GM23338 (cell line): ENCODE measurements around the gene PHLDB3. TPM values are rescaled to one million over a fixed set of nuclear protein-coding genes. Genes with fewer than 3 reads are reported as not detected.

ENCODE experiments used
- ATAC-seq: fragments of 200-7000 bp; cut with Tn5 transposase; 3 replicates; pipeline ENCODE4 v1.9.1; 2020
- DNase-seq: peaks from one replicate; pipeline ENCODE4 v3.0.0-alpha.2; 2015; ENCODE audit warnings: low spot score
- H2AFZ ChIP-seq: fragments of 200-600 bp; sonication (generic); 2 replicates; pipeline ENCODE4 v1.8.0; 2016; ENCODE audit warnings: antibody characterized with exemption, mild to moderate bottlenecking, moderate library complexity
- H3F3A ChIP-seq: fragments of 200-600 bp; sonication (generic); replicated peaks from 2 replicates; pipeline ENCODE4 v1.8.0; 2017; ENCODE audit warnings: antibody characterized with exemption, mixed run types, low read depth
- H3K27ac ChIP-seq: fragments of 200-600 bp; sonication (generic); 2 replicates; pipeline ENCODE4 v1.6.1; 2016; ENCODE audit warnings: low read depth
- H3K27me3 ChIP-seq: fragments of 200-600 bp; sonication (generic); 2 replicates; pipeline ENCODE4 v1.8.0; 2016; ENCODE audit warnings: mild to moderate bottlenecking, mixed run types, moderate library complexity; ENCODE audit not compliant: insufficient read depth
- H3K36me3 ChIP-seq: fragments of 200-600 bp; sonication (generic); 2 replicates; pipeline ENCODE4 v1.8.0; 2016; ENCODE audit warnings: mild to moderate bottlenecking; ENCODE audit not compliant: insufficient read depth
- H3K4me1 ChIP-seq: fragments of 200-600 bp; sonication (generic); 2 replicates; pipeline ENCODE4 v1.8.0; 2016; ENCODE audit warnings: mild to moderate bottlenecking, moderate library complexity; ENCODE audit not compliant: insufficient read depth
- H3K4me2 ChIP-seq: fragments of 200-600 bp; sonication (generic); 2 replicates; pipeline ENCODE4 v1.7.1; 2017; ENCODE audit warnings: mixed run types
- H3K4me3 ChIP-seq: fragments of 200-600 bp; sonication (generic); 2 replicates; pipeline ENCODE4 v1.6.1; 2016; ENCODE audit warnings: mixed run types
- H3K79me2 ChIP-seq: fragments of 200-600 bp; sonication (generic); replicated peaks from 2 replicates; pipeline ENCODE4 v1.8.0; 2017; ENCODE audit warnings: mild to moderate bottlenecking; ENCODE audit not compliant: insufficient read depth
- H3K9me2 ChIP-seq: fragments of 200-600 bp; sonication (generic); 2 replicates; pipeline ENCODE4 v1.8.0; 2017; ENCODE audit not compliant: insufficient read depth
- H4K20me1 ChIP-seq: fragments of 200-600 bp; sonication (generic); replicated peaks from 2 replicates; pipeline ENCODE4 v1.8.0; 2017; ENCODE audit warnings: mild to moderate bottlenecking; ENCODE audit not compliant: insufficient read depth
- H3K27ac Mint-ChIP-seq: 2 replicates; pipeline ENCODE4 v1.8.0; 2020; ENCODE audit warnings: inconsistent platforms, mild to moderate bottlenecking, moderate library complexity, mixed read lengths
- H3K27me3 Mint-ChIP-seq: 3 replicates; pipeline ENCODE4 v1.8.0; 2022; ENCODE audit warnings: low read depth, mild to moderate bottlenecking, moderate library complexity, mixed read lengths, inconsistent platforms; ENCODE audit not compliant: insufficient read depth, poor library complexity
- H3K36me3 Mint-ChIP-seq: 3 replicates; pipeline ENCODE4 v1.8.0; 2021; ENCODE audit warnings: low read depth, mild to moderate bottlenecking, inconsistent platforms, moderate library complexity, mixed read lengths
- H3K4me1 Mint-ChIP-seq: 3 replicates; pipeline ENCODE4 v1.8.0; 2020; ENCODE audit warnings: mild to moderate bottlenecking, inconsistent platforms, mixed read lengths
- H3K4me3 Mint-ChIP-seq: 3 replicates; pipeline ENCODE4 v1.8.0; 2021; ENCODE audit warnings: moderate library complexity, mild to moderate bottlenecking, inconsistent platforms, mixed read lengths
- H3K9me3 Mint-ChIP-seq: 3 replicates; pipeline ENCODE4 v1.8.0; 2020; ENCODE audit warnings: moderate library complexity, mild to moderate bottlenecking, inconsistent platforms, mixed read lengths
- CREB1 ChIP-seq: fragments of 250-450 bp; sonication (Bioruptor Pico); IDR thresholded peaks from 2 replicates; pipeline ENCODE4 v1.5.0; 2020; ENCODE audit warnings: low read depth, mild to moderate bottlenecking, moderate library complexity
- CTCF ChIP-seq, 2 experiments: fragments of 200-600 bp in 1 of 2; sonication (generic) in 1 of 2; conservative IDR thresholded peaks; 2 replicates each; pipeline versions ENCODE4 v1.5.1 to v1.6.1; 2016 to 2017; ENCODE audit warnings: antibody characterized with exemption in 2 of 2, low read depth in 2 of 2, mild to moderate bottlenecking in 2 of 2, moderate library complexity in 1 of 2
- EZH2 ChIP-seq: fragments of 200-600 bp; sonication (generic); IDR thresholded peaks from one replicate; pipeline ENCODE4 v1.8.0; 2017; ENCODE audit warnings: antibody characterized with exemption, mild to moderate bottlenecking, low read depth; ENCODE audit not compliant: unreplicated experiment
- EZH2phosphoT487 ChIP-seq: fragments of 200-600 bp; sonication (generic); IDR thresholded peaks from one replicate; pipeline ENCODE4 v1.8.1; 2018; ENCODE audit warnings: antibody characterized with exemption; ENCODE audit not compliant: unreplicated experiment
- JUNB ChIP-seq: IDR thresholded peaks from one replicate; pipeline ENCODE4 v1.6.1; 2016; ENCODE audit warnings: antibody characterized with exemption; ENCODE audit not compliant: unreplicated experiment
- NANOG ChIP-seq: IDR thresholded peaks from 2 replicates; pipeline ENCODE4 v1.6.1; 2016; ENCODE audit warnings: antibody characterized with exemption, borderline replicate concordance
- POLR2AphosphoS5 ChIP-seq: IDR thresholded peaks from 2 replicates; pipeline ENCODE4 v1.6.1; 2016; ENCODE audit warnings: antibody characterized with exemption, low read depth
- STAT1 ChIP-seq: IDR thresholded peaks from one replicate; pipeline ENCODE4 v1.6.1; 2016; ENCODE audit warnings: antibody characterized with exemption; ENCODE audit not compliant: unreplicated experiment
- ZNF114 ChIP-seq: fragments of 250-450 bp; sonication (Bioruptor Pico); IDR thresholded peaks from 2 replicates; pipeline ENCODE4 v1.5.0; 2020; ENCODE audit warnings: mild to moderate bottlenecking, moderate library complexity
- ZNF331 ChIP-seq: fragments of 250-450 bp; sonication (Bioruptor Pico); IDR thresholded peaks from 2 replicates; pipeline ENCODE4 v1.5.0; 2020; ENCODE audit warnings: low read depth, mild to moderate bottlenecking, moderate library complexity
- polyA plus RNA-seq: library from polyadenylated mRNA; unstranded; fragments of >200 nt; fragmentation: Nextera tagmentation; extraction: Ambion mirVana; gene quantifications from 2 replicates; pipeline ENCODE4 v1.2.1, GENCODE V29; 2016
- total RNA-seq: library from RNA; depleted of rRNA; stranded (reverse); fragments of >200 nt; shearing (Covaris generic); gene quantifications from 2 replicates; pipeline ENCODE4 v1.2.3, GENCODE V29; 2014
- TF ChIP-seq, protein P1 (sequence below): IDR thresholded peaks from one replicate; pipeline ENCODE4 v1.6.1; 2018; ENCODE audit warnings: antibody characterized with exemption; ENCODE audit not compliant: unreplicated experiment
- TF ChIP-seq, protein P2 (sequence below): IDR thresholded peaks from 2 replicates; pipeline ENCODE4 v1.6.1; 2016; ENCODE audit warnings: antibody characterized with exemption

The PHLDB3 gene
- total and polyA plus RNA-seq, 2 experiments from 2014 or later: 6.3 to 15.4 TPM

GRCh38 chr19:43501661-43502418, 2.7 kb downstream of the PHLDB3 start:
- Histone ChIP-seq H3K4me3 (peak overlapping the region; percentile 97), H3K9me2 (no peaks in the 10 kb centered on the region), H2AFZ (peak overlapping the region; percentile 94), H3K27me3 (peaks cover 23% of the 10 kb centered on the region), H4K20me1 (no peaks in the 10 kb centered on the region), H3F3A (0 out of 2 replicates have a peak, but pooled peaks cover 5% of the 10 kb centered on the region), H3K36me3 (no peaks in the 10 kb centered on the region; the same call in 1 of the 2 replicates), H3K27ac (no peak overlapping the region), H3K4me1 (peaks cover 12% of the 10 kb centered on the region; the same call in 1 of the 2 replicates), H3K4me2 (peak overlapping the region; percentile 99), H3K79me2 (no peaks in the 10 kb centered on the region)
- peak overlapping the region; percentile 95 for H3K4me3 Mint-ChIP-seq
- no peak overlapping the region for H3K27ac Mint-ChIP-seq
- peak; percentile 94 for DNase-seq
- H3K9me3 Mint-ChIP-seq: peaks cover 4% of the 10 kb centered on the region; the same call in 1 of the 3 replicates
- peaks cover 33% of the 10 kb centered on the region for H3K27me3 Mint-ChIP-seq
- peaks cover 22% of the 10 kb centered on the region for H3K4me1 Mint-ChIP-seq
- H3K36me3 Mint-ChIP-seq: peaks cover 1% of the 10 kb centered on the region; the same call in 1 of the 3 replicates
- TF ChIP-seq POLR2AphosphoS5 (peak; percentile 70), CTCF (conservative IDR thresholded peaks at IDR 0.05; ENCODE audit: low read depth in 2 of 2) (no peak)
- ATAC-seq: peak; percentile 65

DNA sequence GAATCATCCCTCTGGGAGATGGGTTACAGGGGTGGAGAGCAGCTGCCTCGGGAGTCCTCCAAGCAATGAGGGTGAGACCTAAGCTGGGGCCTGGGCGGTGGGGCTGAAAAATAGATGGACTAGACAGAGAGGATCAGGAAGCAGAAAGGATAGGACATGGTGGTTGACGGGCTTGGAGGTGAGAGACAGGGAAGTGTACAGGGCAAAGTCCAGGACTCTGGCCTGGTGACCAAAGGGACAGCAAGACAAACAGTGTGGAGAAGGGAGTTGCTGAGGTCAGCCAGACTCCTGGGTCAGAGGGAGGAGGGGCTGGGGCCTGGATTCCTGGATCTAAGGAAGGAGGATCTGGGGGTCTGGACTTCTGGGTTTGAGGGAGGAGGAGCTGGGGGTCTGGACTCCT, 5.5 kb downstream of the PHLDB3 start:
- Mint-ChIP-seq H3K27me3 (peaks cover 27% of the 10 kb centered on the region), H3K4me3 (no peak overlapping the region), H3K4me1 (peaks cover 22% of the 10 kb centered on the region), H3K27ac (no peak overlapping the region), H3K36me3 (peaks cover 3% of the 10 kb centered on the region; the same call in 1 of the 3 replicates), H3K9me3 (peaks cover 4% of the 10 kb centered on the region; the same call in 1 of the 3 replicates)
- Histone ChIP-seq H4K20me1 (0 out of 2 replicates have a peak, but pooled peaks cover 7% of the 10 kb centered on the region), H3K4me2 (no peak overlapping the region), H3K27ac (no peak overlapping the region), H3K4me3 (no peak overlapping the region), H3K79me2 (no peaks in the 10 kb centered on the region), H3K36me3 (no peaks in the 10 kb centered on the region; the same call in 1 of the 2 replicates), H3K27me3 (peaks cover 23% of the 10 kb centered on the region), H3K9me2 (no peaks in the 10 kb centered on the region), H3K4me1 (peaks cover 12% of the 10 kb centered on the region; the same call in 1 of the 2 replicates), H3F3A (0 out of 2 replicates have a peak, but pooled peaks cover 5% of the 10 kb centered on the region), H2AFZ (no peak overlapping the region)
- no peak for ATAC-seq
- DNase-seq: no peak
- no peak for TF ChIP-seq JUNB
- no peak for TF ChIP-seq ZNF331 (CRISPR knock-in tag)
- TF ChIP-seq STAT1: no peak
- TF ChIP-seq EZH2: no peak
- TF ChIP-seq NANOG: no peak
- TF ChIP-seq, protein P1, sequence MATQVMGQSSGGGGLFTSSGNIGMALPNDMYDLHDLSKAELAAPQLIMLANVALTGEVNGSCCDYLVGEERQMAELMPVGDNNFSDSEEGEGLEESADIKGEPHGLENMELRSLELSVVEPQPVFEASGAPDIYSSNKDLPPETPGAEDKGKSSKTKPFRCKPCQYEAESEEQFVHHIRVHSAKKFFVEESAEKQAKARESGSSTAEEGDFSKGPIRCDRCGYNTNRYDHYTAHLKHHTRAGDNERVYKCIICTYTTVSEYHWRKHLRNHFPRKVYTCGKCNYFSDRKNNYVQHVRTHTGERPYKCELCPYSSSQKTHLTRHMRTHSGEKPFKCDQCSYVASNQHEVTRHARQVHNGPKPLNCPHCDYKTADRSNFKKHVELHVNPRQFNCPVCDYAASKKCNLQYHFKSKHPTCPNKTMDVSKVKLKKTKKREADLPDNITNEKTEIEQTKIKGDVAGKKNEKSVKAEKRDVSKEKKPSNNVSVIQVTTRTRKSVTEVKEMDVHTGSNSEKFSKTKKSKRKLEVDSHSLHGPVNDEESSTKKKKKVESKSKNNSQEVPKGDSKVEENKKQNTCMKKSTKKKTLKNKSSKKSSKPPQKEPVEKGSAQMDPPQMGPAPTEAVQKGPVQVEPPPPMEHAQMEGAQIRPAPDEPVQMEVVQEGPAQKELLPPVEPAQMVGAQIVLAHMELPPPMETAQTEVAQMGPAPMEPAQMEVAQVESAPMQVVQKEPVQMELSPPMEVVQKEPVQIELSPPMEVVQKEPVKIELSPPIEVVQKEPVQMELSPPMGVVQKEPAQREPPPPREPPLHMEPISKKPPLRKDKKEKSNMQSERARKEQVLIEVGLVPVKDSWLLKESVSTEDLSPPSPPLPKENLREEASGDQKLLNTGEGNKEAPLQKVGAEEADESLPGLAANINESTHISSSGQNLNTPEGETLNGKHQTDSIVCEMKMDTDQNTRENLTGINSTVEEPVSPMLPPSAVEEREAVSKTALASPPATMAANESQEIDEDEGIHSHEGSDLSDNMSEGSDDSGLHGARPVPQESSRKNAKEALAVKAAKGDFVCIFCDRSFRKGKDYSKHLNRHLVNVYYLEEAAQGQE: no peak
- TF ChIP-seq EZH2phosphoT487: no peak
- no peak for TF ChIP-seq POLR2AphosphoS5
- no peak for TF ChIP-seq ZNF114
- no peak for TF ChIP-seq CREB1 (CRISPR knock-in tag)
- TF ChIP-seq, protein P2, sequence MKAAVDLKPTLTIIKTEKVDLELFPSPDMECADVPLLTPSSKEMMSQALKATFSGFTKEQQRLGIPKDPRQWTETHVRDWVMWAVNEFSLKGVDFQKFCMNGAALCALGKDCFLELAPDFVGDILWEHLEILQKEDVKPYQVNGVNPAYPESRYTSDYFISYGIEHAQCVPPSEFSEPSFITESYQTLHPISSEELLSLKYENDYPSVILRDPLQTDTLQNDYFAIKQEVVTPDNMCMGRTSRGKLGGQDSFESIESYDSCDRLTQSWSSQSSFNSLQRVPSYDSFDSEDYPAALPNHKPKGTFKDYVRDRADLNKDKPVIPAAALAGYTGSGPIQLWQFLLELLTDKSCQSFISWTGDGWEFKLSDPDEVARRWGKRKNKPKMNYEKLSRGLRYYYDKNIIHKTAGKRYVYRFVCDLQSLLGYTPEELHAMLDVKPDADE: no peak
- TF ChIP-seq CTCF (conservative IDR thresholded peaks at IDR 0.05; ENCODE audit: low read depth in 2 of 2): no peak
